Mesenteric fat pad (tissue), 1 donor: ENCODE results near the gene C3. TPM values are rescaled to one million over a fixed set of nuclear protein-coding genes. Genes with fewer than 3 reads are reported as not detected.

Experiments used
- DNase-seq: peaks from one replicate; pipeline ENCODE4 v3.0.0-alpha.2; 2020; ENCODE audit warnings: low spot score
- total RNA-seq: library from RNA; stranded (reverse); fragmentation: NEBNext Ultra II Directional; extraction: Animal tissue kit (Norgen Biotek cat#: 25700); gene quantifications from one replicate; pipeline ENCODE4 v1.2.1, GENCODE V29; 2021
- donor health status: DM: yes; HTN: yes; CAD: no.

The C3 gene
- total RNA-seq, 1 donor from 2014 or later = 1,009 TPM

DNA sequence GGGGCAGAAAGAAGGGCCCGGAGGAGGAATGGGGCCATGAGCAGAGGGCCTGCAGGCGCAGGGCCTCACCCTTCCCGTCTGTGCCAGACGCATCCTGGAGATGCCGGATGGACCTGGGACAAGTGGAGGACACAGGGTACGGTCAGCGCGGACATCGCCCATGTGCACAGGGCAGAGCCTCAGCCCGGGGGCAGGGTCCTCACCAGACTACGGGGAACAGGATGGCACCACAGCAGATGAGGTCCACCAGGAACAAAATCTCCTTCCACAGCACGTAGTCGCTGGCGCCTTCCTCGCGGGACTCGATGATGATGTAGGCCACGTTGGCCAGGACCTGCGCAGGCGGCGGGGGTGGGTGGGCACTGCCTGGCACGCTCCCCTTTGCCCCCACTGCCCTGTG is 11.4 kb upstream of the C3 start:
- DNase-seq = no peak

DNA sequence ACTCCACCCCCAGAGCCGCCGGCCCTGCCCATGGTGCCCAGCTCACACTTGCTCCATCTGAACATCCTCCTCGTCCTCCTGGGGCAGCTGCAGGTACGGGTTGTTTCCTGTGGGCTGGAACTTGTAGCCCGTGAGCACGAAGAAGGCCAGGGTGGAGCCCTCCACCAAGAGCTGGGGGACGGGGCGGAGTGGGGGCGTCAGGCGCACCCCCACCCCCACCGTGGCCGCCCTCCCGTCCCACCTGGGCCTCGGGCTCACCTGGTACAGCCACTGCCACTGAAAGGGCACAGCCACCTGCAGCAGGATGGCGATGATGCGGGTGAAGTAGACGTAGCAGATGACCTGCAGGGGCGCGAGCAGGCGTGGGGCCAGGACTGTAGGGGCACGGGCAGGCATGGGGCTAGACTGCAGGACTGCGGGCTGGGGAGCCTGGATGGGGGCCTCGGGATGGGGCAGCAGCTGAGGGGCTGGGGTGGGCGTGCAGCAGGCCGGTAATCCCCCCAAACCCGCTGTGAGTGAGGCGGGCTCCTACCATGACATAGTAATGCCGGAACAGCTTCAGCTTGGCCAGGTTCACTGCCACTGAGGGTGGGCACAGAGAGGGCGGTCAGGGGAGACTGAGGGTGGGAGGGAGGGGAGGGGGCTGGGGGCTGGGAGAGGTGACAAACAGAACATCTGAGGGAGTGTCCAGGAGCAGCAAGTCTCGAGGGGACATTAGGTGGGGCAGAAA is 10.7 kb upstream of the C3 start:
- no peak for DNase-seq

DNA sequence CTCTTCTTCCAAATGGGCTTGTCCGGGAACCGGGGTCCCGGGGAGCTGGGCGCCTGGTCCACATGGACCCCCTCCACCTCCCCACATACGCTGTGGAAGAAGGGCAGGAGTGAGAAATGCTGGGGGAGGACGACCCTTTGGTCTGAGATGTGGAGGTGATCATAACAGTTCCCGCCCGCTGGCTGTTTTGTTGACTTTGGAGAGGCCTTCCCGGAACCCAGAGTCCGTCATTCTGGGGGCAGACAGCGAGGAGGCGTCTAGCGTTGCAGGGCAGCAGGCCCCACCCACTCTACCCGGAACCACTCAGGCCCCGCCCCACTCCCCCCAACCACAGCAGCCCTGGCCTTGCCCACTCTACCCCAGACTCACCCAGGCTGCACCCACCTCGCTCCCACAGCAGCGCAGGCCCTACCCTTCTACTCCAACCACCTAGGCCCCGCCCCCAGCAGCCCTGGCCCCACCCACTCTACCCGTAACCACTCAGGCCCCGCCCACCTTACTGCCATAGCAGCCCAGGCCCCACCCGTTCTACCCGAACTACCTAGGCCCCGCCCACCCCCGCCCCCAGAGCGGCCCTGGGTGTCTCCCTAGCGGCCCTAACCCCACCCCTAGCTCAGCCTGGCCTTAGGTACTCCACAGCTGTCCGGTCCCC is 9.8 kb upstream of the C3 start:
- no peak for DNase-seq

DNA sequence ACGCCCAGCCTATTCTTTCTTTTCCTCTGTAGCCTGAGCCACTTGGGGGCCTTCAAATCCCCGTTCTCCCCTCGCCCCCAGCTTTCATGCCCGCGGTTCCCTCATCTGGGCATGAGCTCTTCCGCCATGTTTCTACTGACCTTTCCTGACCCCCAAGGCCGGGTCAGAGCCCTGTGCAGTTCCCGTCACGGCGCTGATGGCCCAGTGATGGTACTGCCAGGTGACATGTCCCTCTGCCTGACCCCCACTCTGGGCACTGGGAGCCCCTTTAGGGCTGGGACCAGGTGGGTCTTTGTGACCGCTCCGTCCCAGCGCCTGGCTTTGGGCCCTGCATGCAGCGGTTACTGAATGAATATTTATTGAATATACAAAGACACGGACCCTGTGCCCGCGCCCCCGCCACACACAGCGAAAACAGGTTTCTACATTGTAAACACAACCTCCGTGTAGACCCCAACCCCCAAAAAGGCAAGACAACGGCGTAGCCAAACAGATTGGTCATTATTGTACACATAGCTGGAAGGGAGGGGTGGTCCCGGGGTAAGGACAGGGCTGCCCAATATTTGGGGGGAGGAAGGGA is 9.2 kb upstream of the C3 start:
- no peak for DNase-seq

DNA sequence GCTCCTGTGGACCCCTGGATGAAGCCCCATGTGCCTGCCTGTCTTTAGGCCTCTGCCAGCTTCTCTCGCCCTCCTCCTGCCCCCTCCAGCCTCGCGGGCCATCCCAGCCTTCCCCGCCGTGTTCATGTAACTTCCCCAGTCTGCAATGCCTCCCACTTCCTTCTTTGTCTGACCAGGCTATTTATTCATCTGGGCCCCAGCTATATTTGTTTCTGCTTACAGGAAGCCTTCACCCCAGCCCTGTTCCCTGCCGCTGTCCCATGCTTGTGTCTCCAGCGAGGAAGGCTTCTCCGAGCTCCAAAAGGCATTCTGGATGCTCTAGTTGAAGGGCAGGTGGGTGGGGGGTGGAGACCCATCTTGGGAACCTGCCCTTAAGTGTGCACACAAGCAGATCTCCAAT is 7.9 kb upstream of the C3 start:
- no peak for DNase-seq

DNA sequence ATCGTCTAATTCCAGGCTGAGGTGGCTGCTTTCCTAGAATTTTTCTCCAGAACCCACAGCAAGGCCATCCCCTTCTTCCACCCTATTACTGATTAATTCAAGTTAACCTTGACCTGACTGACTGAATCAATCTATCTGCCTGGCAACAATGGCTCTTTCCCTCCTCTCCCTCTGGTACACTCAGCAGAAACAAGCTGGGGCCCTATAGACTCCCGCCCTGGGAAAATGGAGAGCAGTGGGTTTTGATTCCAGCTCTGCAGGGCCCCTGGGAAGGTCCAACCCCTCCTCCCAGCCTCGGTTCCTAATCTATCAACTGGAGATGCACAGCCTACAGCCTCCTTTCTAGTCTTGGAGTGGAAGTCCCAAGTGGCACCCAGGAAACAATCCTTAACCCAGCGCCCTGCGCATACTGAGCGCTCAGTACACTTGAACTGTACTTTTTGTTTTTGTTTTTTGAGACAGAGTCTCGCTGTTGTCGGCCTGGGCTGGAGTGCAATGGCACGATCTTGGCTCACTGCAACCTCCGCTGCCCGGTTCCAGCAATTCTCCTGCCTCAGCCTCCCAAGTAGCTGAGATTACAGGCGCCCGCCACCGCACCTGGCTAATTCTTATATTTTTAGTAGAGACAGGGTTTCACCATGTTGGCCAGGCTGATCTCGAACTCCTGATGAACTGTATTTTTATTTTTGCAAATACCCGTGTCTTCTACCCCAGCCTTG is 5.2 kb upstream of the C3 start:
- no peak for DNase-seq

DNA sequence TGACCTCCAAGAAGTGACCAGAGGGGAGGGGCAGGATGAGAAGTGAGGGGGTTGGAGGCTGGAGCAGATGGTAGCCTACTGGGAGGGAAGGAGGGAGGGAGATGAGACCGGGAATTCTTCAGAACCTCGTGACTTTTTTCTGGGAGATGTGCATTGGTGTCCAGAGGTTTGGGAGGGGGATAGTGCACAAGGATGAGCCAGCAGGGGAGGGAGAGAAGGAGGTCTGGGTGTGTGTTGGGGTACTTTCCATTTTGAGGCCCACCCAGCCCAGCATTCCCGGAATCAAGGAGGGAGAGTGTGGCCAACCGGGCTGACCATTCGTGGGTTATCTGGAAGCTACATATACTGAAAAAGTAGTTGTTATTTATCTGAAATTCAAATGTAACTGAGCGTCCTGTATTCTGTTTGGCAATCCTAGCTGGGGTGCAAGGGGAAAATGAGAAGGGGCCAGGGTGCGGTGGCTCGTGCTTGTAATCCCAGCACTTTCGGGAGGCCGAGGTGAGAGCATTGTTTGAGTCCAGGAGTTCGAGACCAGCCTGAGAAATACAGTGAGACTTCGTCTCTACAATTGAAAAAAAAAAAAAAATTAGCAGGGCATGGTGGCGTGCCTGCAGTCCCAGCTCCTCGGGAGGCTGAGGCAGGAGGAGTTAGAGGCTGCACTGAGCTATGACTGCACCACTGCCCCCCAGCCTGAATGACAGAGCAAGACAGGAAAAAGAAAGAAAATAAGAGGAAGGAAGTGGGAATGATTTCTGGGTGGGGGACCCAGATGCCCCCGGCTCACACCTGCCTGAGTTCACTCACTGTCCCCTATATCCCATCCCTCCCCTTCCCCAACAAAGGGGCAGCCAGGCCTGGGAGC is 4.4 kb upstream of the C3 start:
- DNase-seq = no peak

DNA sequence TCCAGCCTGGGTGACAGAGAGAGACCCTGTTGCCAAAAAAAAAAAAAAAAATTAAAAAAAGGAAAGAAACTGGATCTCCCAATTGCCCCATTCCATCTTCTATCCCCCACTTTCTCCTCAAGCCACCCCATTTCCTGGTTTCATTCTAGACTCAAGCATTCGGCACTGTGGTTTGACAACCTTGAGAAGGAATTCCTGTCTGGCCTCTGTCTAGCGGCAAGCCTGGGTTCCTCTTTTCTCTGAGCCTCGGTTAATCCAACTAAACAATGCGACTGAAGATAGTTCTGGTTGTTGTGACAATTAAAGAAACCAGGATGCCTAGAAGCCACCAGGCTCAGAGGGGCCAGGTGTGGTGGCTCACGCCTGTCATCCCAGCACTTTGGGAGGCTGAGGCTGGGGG is 3.3 kb upstream of the C3 start:
- no peak for DNase-seq

DNA sequence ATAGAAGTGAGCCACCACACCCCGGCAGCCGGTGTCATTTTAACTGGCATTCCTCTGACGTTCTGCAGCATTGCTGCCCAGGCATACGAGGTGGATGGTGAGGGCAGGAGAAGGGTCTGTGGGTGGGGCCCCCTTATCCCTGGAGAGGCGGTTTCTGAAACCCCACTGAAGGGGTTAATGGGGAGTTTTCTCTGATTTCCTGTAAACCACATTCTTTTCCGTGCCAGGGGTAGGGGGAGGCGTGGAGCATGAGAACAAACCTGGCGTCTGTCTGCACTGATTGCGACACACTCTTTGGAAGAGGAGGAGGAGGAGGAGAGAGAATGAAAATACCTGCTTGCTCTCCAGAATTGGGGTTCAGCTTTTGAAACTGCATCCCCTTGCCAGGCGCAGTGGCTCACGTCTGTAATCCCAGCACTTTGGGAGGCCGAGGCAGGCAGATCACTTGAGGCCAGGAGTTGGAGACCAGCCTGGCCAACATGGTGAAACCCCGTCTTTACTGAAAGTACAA is 2.7 kb upstream of the C3 start:
- DNase-seq = no peak

DNA sequence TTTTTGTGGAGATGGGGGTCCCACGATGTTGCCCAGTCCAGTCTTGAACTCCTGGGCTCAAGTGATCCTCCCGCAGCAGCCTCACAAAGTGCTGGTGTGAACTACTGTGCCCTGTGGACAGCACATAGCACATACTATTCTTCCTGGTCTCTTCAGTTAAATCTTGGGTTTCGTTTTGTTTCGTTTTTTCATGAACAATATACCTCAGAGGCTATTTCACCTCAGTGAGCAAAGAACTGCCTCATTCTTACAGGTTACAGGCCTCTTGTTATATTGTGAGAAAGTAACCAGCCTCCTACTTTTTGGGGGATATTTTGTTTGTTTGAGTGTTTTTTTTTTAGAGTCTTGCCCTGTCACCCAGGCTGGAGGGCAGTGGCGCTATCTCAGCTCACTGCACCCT is 1.3 kb upstream of the C3 start:
- no peak for DNase-seq

DNA sequence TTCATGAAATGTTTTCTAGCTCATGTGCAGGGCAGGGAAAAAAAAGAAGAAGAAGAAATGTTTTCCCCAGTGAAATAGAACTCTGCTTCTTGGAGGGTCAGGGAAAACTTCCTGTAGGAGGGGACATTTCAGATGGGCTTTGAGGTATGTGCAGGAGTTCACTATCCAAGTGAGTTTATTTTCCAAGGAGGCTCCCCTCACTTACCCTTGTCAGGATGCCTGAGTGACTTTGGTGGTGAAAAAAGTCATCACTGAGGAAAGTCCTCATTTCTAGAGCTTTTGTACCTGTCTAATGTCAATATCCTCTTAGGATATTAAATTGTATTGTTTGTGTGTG is 656 bp upstream of the C3 start:
- DNase-seq = no peak

DNA sequence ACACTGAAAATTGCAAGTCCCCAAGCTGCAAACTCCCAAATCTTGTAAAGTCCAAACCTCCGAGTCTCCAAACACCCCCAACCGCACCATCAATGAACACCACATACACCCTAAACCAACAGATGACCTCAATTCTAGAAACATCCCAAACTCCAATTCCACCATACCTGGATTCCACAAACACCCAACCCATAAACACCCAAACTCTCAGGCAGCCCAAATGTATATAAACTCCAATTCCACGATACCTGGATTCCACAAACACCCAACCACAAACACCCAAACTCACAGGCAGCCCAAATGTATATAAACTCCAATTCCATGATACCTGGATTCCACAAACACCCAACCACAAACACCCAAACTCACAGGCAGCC is 470 bp downstream of the C3 start:
- DNase-seq = no peak

DNA sequence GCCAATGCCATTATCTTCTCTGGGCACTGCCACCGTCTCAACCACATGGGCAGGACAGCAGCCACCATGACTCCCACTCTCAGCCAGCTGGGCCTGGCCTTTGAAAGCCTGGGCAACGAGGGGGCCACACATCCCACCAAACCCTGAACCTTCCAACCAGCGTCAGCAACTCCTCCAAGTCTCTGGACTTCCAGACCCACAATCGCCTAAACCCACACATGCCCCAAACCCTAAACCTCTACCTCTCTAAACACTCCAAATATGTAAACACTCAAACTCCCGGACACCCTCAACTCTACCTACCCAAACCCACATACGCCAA is 949 bp downstream of the C3 start:
- DNase-seq = no peak

DNA sequence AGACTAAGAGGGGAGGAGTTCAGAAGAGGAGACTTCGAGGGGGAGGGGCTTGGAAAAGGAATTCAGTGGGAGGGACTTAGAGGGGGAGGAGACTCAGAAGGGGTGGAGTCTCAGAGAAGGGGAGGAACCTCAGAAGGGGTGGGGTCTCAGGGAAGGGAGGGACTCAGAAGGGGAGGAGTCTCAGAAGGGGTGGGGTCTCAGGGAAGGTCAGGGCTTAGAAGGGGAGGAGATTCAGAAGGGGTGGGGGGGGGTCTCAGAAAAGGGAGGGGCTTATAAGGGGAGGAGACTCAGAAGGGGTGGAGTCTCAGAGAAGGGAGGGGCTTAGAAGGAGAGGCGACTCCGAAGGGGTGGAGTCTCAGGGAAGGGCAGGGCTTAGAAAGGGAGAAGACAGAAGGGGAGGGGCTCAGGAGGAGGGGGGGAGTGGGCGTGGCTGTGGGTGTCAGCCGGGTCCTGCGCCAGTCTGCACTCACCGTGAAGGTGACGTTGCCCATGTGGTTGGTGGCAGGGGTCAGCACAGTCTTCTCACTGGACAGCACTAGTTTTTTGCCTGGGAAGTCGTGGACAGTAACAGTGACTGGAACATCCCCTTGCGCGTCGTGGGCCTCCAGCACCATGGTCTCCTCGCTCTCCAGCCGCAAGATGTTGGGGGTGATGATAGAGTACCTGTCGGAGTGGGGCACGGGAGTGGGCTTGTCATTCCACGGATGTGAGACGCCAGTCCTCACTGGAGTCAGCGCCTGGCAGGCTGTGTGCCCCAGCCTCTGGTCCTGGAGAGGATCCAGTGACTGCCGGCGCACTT is 1.5 kb downstream of the C3 start:
- DNase-seq = no peak

DNA sequence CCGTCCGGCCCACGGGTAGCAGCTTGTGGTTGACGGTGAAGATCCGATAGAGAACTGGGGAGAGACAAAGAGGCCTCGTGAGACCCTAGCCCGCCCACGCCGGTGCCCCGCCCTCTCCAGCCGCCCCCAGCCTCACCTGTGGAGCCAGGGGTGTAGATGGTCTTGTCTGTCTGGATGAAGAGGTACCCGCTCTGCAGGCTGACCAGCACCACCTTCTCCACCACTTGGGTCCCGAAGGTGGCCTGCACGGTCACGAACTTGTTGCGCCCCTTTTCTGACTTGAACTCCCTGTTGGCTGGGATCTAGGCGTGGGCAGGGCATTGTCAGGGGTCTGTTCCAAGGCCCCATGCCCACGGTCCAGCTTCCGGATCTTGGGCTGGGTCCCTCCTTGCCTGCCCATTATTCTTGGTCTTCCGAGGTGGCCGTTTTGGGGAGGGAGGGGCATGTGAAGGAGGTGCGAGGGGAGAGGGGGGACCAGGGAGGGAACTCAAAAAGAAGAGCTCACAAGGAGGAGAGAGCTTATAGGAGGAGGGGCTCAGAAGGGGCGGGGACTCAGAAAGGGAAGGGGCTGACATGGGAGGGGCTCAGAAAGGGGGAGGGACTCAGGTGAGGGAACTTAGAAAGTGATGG is 2.2 kb downstream of the C3 start:
- DNase-seq = no peak

DNA sequence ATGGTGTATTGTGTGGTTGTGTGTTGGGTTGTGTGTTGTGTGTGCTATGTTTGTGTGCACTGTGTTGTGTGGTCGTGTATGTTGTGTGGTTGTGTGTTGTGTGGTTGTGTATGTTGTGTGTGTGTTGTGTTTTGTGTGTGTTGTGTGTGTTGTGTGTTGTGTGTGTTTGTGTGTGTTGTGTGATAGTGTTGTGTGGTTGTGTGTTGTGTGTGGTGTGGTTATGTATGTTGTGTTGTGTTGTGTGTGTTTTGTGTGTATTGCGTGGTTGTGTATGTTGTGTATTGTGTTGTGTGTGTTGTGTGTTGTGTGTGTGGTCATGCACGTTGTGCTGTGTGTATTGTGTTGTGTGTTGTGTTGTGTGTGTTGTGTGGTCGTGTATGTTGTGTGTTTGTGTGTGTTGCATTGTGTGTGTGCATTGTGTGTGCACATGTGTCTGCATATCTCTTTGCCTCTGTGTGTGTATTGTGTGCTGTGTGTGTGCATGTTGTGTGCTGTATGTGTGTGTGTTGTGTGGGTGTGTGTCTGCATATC is 2.9 kb downstream of the C3 start:
- DNase-seq = no peak

DNA sequence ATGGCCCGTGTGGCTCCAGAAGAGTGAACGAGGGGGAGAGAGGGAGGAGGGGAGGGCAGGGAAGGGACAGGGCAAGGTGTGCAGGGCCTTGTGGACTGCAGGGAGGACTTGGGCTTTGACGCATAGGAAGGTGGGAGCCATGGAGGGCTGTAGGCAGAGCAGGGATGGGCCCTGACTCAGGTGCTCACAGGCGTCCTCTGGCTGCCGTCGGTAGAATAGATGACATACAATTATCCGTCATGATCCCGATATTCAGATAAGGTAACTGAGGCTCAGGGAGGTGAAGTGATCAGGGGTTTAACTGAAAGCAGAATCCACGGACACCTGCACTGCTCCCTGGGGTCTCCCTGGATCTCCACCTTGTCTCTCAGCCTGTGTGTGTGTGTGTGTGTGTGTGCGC is 3.4 kb downstream of the C3 start:
- no peak for DNase-seq

DNA sequence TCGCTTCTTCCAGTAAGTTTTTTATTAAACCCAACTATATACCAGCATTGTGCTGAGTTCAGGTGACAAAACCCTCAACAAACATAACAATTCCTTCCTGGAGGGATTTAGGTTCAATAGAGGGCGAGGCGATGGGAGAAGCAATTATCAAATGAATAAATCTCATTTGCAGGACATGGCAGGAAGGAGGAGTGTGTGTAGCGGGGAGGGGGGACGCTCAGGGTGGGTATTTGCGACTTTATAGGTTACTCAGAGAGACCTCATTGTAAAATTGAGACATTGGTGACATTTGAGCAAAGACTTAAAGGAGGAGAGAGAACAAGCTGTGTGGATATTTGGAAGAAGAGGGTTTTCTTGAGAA is 3.9 kb downstream of the C3 start:
- no peak for DNase-seq

DNA sequence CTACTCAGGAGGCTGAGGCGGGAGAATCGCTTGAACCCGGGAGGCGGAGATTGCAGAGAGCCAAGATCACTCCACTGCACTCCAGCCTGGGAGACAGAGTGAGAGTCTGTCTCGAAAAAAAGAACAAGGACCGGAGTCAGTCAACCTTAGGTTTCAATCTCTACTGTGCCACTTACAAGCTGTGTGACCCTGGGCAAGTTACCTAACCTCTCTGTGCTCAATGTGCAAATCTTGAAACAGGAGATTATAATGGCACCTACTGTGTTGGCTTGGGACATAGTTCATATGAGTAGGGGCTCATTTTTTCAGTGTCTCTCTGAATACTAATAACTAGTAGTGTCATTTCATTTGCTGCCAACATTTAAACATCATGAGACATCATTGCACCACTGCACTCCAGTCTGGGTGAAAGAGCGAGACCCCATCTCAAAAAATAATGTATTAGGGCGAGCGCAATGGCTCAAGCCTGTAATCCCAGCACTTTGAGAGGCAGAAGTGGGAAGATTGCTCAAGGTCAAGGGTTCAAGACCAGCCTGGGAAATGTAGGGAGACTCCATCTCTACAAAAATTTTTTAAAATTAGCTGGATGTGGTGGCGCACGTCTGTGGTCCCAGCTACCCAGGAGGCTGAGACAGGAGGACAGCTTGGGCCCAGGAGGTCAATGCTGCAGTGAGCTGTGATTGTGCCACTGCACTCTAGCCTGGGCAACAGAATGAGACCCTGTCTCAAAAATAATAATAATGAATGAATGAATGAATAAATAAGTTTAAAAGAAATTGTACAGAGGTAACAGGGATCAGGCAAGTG is 5.5 kb downstream of the C3 start:
- no peak for DNase-seq
